GM19099 (cell line): ENCODE data around the gene TST.
A peak's percentile ranks its signal among the peaks of the same experiment; 100 is the strongest.

Experiments used
- POLR2A ChIP-seq: IDR thresholded peaks from 3 replicates; pipeline ENCODE4 v1.6.1; 2011; ENCODE audit warnings: low read depth; ENCODE audit not compliant: insufficient read length; ENCODE audit errors: extremely low read depth

Gene TST

DNA sequence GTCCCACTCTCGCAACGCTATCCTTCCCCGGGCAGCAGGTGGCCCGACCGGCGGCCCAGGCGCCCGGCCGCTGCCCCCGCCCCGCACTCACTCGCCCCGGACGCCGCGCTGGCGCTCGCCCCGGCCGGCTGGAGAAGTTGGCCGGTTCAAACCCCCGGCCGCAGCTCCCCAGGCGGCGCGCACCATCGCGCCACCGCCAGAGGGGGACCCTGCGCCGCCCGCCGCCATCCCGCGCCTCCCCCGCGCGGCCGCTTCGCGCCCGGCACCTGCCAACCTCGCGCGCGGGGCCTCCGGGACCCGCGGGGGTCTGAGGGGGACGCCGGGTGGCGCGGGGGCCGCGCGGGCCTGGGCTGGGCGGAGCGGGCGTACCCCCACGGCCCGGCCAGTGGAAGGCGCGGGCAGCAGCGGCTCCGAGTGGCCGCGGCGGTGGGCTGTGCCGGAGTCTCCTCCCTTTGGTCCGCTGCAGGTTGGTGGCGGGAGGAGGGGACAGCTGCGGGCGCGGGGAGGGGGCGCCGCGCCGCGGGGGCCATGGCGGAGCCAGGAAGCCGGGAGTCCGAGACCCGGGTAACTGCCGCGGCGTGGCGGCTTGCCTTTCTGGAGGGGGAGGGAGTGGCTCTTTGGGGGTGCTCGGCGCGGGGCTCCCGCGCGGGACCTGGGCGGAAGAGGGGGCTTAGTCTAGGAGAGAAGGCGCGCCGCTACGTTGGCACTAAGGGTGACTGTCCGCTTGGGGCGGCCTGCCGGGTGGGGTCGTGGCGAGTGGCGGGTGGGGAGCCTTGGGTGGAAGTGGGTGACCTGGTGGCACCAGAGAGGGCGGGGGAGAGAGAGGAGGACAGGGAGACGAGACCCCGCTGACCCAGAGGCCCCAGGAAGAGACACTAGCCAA, at the start of gene TST, which contains the start of gene MPST:
Gene TST, minus strand, starts transcription at position 139 of the 883 bp plus-strand sequence. CDS start 715 bp downstream, outside the sequence.
Gene MPST, plus strand, starts transcription at position 434 of the 883 bp plus-strand sequence. Its CDS starts 95 bp downstream, at position 529.
- peak; percentile 75 for TF ChIP-seq POLR2A

DNA sequence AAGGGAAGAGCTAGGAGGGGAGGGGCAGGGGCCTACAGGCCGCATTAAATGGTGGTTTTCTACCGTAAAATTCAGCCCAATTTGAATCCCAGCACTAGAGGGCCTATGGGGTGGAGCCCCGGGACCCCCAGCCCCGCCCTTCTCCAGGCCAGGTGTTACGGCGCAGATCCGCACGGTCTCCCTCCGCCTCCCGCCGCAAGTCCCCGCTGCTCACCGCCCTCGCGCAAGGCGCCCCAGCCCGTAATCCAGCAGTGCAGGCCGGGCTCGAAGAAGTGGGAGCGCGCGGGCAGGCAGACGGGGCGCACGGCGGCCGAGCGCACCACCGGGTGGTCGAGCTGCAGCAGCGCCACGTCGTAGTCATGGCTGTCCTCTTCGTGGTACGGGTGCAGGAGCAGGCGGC, 49.6 kb upstream of the TST start:
- no peak for TF ChIP-seq POLR2A

DNA sequence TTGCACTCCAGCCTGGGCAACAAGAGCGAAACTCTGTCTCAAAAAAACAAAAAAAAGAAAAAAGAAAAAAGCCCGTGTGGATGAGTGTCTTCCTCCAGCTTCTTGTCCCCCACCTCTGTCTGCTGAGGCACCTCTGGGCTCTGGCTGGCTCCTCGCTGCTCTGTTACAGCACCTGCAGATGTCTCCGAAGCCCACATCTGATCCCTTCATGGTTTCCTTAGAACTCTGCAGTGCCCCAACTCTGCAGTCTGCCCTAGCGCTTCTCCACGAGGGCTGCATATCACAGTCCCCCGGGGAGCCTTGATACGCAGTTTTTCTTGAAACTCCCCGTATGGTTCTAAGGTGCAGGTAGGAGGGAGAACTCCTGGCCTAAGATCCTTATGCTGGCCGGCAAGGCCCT, 48.2 kb upstream of the TST start:
- TF ChIP-seq POLR2A = no peak

DNA sequence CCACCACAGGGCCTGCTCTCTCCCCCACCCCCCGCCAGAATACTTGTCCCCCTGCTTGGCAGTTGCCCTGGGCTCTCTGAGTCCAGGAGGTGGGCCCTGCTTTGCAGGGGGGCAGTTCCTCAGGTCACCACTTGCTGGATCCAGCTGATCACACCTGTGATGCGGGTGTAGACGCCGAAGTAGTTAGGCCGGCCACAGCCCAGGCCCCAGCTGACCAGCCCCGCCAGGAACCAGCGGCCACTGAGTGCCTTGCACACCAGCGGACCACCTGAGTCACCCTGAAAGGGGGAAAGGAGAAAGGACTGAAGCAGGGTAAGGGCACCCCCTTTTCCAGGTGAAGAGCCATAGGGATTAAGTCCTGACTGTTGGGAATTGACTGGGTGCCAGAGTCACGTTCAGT, 46.7 kb upstream of the TST start:
- no peak for TF ChIP-seq POLR2A

DNA sequence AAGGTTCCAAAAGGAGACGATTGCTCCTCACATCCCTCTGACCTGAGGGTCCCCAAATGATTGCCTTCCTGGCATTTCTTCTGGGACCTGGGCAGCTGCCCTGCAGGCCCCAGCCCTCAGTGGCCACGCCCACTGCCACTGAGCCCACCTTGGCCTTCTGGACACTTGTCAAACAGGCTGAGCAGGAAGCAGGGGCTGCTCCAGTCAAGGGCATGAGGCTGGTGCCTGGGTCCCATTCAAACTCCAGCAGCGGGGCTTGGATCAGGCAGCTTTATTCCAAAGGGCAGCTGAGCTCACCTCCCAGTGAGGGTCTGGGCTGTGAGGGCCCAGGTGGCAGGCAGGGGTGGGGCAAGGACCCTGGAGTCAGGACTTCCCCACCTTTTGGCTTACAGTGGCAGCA, 45.9 kb upstream of the TST start:
- TF ChIP-seq POLR2A = no peak

DNA sequence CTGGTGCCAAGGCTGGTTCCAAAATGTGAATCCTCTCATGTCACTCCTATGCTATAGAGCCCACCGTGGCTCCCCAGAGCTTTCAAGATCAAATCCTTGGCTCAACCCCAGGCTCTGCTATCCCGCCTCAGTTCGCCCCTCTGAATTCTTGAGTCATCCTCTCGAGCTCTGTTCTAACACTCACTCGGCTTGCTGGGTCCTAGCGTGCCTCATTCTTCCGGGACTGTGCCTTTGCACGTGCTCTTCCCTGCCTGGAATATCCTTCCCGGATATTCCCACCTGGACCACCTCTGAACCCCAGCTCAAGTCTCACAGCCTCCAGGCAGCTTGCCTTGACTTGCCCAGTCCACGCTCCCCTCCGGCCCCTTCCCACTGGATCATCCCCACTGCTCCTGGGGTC, 45.3 kb upstream of the TST start:
- TF ChIP-seq POLR2A = no peak

DNA sequence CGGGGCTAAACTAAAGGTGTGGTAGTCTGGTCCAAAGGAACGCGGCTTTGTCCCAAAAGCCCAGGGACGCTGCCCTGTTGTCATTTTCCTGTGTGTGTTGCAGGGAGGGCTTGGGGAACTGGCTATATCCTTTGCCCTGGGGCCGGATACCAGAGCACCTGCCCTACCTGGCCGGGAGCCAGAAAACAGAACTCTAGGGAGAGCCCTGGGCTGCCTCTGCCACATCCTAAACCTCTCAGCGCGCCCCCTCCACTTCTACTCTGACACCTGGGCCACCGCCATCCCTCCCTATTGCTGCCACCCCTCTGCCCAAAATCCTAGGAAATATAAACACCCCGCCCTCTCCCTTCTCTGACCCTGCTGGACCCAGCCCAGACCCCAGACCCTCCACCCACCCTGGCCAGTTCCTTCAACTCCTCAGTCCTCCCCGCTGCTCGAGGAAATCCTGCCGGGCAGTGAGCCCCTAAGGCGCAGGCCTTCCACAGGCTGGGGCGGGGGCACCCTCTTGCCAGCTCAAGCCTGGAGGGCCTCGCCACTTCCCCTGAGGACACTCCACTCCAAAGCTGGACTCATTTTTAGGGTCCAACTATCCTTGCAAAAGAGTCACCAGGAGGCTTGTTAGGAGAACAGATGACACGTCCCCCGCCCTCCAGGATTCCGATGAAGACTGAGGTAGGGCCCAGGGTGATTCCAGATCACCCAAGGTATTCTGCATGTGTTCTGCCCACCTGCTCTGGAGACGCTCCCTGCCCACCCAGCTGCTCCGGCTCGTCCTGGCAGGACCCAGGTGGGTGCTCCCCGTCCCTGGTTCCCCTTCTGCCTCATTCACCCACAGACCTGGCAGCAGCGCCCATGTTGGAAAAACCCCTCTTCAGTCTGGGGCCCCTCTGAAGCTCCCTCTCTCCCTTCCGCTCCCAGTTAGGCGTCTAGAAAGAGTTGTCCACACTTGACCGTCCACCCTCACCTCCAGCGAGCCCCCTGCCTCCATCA, 44.5 kb upstream of the TST start:
- no peak for TF ChIP-seq POLR2A

DNA sequence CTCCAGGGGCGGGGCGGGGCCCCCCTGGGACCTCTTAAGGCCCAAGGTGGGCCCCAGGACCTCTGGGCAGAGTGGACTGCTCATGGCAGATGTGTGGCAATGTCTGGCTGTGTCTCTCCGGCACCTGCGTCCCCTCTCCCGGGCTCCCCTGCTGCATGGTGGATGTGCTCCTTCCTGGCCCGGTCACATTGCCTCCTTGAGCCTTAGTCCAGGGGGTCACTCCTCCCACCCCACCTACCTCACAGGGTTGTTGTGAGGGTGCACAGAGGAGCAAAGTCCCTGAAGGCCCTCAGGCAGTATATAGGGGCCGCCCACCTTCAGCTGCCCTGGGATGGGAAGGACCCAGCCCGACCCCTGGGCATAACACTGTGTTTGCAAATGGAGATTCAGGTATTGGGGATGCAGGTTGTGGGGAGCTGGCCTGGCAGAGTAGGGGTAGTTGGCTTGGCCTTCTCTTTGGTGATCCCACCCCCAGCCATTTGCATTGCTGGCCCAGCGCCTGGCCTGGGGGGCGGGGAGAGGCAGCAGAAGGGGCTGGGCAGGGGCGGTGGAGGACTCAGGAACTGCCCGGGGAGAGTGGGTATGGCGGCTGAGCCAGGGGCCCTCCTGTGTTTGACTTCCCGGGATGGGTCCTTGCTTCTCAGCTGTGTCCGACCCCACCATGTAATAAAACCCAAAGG, 43.6 kb upstream of the TST start:
- TF ChIP-seq POLR2A = no peak

DNA sequence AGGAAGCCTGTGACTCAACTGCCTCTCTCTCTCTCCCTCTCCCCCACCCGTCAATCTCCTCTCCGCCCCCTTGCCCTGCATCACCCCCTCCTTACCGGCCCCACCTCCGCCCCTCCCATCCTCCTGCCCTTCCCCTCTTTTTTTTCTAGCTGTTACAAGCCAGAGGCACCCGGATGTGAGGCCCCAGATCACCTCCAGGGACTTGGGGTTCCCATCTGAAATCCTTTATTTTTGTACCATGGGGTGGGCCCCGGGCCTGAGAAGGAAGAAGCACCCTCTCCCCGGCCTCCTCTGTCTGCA, 43.1 kb upstream of the TST start:
- TF ChIP-seq POLR2A = no peak

DNA sequence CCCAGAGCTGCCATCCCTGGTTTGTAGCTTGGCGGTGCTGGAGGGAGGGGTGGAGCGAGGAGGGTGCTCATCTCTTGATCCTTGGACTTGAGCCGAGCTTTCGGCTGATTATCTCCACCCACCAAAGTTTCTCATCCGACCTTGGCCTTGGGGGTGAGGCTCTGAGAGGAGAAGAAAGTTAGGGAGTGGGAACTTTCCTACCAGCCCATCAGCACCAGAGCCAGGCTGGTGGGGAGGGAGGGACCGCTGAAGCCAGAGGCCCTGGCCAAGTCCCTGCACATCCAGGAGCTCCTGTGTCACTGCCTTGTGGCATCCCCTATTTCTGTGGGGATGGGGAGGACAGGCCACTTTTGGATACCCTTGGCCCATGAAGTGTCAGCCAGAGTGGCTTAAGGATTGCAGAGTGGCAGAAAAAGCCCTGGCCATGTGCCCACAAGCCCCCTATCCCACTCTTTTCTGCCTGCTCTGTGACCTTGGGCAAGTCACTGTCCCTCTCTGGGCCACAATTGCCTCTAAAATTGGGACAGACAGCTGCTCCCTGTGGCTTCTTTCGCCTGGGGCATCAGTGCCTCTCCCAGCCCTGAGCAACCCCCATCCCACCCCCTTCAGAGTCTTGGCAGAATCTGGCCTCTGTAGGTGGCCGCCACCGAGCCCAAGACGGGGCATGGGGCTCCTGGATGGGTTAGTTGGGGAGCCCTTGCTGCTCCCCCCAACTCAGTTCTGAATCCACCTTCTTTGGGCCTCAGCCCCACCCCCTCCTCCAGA, 42.5 kb upstream of the TST start:
- no peak for TF ChIP-seq POLR2A

DNA sequence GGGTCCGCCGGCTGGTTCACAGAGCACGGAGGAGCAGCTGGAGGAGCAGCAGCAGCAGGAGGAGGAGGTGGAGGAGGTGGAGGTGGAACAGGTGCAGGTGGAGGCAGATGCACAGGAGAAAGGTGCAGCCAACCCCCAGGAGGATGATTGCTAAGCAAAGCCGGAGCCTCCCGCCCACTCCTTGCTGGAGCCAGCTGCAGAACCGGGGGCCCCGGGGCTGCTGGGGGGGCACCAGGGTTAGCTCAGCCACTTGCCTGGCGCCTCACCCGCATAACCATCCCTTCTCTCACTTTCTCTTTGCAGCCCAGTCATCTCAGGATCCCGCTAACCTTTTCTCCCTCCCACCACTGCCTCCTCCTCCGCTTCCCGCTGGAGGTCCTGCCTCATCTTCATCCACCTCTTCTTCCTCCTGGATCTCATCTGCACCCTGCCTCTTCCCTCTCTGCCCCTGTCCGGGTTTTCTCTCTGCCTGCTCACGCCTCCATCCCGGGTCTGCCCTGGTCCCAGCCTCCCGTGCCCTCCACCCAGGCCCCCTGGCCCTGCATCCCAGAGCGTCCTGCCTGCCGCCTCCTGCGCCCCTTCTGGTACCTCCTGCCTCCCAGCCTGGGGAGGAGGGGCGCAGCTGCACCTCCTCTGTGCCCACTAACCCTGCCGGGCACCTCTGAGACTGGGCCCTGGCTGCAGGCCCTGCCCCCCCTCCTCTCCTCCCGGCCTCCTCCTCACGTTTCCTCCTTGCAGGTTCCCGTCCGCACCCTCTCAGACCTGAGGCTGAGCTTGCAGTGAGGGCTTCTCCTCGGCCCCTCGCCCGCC, 41.8 kb upstream of the TST start:
- no peak for TF ChIP-seq POLR2A

DNA sequence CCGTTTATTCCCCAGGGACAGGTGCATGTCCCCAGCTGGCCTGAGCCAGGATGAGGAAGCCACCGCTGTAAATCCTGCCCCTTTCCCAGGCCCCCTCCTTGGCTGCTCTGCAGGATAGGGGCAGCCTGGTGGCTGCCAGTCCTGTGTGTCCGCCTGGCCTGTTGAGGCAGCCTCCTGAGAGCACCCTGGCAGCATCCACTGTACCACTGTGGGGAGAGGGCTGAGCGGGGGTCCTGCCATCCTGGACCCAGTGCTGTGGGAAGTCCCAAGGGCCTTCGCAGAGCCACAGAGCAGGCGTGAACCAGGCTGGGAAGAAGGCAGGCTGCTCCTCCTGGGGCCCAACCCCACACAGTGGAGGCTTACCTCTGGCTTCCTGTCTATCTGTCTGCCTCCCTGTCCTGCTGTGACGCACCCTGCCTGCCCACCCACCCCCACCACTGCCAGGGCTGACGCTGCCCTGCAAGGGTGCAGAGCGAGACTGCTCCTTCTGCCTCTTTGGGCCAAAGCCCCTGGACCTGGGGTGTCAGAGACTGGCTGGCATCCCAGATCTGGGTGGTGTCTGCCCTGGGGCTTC, 40.7 kb upstream of the TST start:
- TF ChIP-seq POLR2A = no peak
